Activated CD4-positive, alpha-beta T cell treated with anti-CD3 and anti-CD28 coated beads for 1 hour (primary cell): ENCODE measurements around the gene FAF1.

Source experiments
- DNase-seq: peaks from one replicate; pipeline ENCODE4 v3.0.0-alpha.2; 2020

Gene FAF1

DNA sequence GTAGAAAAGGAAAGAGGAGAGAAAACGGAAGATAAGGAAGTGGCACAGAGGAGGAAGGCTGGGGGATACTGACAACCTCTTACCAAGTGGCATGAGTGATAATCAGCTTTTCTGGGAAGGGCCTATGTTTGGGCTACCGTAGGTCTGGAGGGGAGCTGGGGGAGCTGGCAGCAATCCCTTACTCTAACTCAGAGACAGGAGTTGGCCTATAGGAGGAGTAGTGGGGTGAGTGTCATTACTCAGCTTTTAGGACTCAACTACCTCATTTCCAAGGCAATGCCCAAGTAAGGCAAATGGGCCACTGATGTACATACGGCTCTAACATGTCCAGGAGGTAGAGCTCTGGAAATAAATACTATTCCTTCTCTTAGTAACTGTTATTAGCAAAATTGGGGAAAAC is 488.1 kb downstream of the FAF1 start:
- no peak for DNase-seq

DNA sequence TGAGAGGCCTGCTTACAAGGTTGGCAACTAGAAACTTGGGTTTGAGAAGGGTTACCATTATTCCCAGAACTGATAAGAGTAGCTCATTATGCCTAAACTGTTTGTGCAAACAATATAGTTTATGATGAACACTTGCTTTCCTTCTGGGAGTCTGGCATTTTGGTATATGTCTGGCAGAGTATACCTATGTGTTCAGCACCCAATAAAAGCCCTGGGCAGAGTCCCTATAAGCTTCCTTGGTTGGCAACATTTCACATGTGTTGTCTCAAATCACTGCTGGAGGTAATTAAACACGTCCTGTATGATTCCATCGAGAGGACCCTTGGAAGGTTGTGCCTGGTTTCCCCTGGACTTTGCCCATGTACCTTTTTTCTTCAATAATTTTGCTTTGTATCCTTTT is 497.1 kb downstream of the FAF1 start:
- DNase-seq: no peak

DNA sequence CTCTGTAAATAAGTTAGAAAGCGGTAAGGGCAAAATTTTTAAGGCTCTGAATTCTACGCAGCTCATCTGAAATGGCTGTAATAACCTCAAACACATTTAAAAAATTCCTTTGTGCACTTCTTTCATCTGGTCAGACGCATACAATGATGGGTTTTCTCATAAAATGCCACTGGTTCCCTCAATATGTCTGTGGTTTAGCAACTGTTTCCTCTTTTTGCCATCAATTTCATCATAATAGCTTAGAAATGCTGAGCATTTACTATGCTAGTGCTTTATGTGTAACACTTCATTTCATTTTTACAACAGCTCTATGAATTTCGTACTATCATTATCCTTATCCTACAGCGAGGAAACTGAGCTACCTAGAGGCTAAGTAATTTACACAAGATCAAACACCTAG is 501.6 kb downstream of the FAF1 start:
- DNase-seq: no peak

DNA sequence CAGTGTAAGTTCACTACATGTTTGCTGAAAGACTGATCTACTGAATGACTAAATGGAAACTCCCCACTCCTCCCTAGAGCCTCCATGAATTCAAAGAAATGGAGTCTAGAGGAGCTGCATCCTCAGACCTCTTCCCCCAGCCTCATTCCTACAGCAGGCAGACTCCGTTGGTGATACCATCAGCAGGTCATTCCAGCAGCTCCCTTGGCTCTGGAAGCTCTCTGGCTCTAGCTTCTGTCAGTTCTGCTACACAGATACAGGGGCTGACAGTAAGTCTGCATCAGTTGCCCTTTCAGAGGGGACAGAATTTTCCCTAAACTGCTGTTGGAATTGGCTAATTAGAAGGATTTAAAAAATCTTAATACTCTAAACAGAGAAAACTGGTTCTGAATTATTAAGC is 505.2 kb downstream of the FAF1 start:
- DNase-seq: no peak

DNA sequence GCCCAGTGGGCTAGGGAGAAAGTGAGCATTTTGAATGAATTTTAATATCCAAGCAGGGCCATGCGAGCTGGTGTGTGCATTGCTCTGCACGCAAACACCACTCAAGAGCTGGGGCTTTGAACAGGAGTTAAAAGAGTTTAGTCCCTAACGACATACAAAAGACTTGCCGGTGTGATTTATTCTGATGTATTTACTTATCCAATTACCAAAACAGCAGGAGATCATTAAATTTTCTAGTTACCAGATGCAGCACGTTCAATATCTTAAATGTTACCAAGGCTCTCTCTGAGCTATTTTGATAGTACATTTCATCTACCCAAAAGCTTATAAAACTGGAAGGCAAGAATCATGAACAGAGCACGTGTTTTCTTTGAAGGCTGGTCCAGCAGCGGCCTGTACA is 506.8 kb downstream of the FAF1 start:
- no peak for DNase-seq

DNA sequence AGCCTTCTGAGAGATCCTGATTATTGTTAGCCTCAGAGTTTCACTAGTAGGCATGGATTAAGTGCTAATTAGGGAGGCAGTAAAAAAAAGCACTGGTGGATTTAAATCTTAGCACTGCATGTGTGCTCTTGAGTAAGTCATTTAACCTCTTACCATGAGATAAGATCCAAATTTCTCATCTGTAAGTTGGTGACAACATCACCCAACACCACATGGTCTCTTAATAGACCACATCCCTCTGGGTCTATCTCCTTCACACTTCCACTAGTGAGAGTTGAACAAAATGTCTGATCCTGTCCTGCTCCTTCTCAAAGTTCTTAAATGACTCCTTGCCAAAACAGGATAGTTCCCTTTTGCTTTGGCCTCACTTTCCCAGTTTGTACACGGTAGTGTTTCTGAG is 507.4 kb downstream of the FAF1 start:
- no peak for DNase-seq

DNA sequence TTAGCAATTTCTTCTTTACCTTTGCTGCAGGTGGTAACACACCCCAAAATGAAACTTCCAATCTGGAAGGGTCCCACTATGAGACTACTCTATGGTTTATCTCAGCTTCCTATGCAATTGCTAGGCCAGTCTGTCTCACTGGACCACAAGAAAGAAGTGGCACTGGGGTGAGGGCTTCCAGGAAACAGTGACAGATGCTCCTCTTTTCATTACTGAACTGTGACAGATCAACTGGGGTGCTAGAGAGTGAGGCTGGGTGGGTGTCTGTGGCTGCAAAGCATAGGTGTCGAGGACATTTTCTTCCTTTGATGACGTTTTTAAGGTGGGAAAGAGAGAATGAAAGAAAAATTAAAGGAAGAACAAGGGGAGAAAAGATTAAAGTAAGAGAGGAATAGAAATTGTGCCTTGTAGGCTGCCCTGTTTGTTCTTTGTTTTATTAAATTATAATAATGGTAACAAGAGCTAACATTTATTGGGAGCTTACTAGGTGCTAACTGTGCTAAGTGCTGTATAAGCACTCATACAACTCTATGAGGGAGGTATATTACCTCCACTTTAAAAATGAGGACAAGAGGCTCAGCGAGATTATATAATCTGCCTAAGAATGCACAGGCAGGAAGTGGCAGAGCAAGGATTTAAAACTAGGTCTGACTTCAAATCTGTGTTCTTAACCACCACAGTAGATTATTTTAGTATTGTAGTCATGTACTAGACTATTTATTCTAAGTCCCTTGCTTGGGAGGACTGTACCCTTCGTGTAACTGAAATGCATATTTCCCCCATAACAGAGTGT is 509.0 kb downstream of the FAF1 start:
- no peak for DNase-seq

DNA sequence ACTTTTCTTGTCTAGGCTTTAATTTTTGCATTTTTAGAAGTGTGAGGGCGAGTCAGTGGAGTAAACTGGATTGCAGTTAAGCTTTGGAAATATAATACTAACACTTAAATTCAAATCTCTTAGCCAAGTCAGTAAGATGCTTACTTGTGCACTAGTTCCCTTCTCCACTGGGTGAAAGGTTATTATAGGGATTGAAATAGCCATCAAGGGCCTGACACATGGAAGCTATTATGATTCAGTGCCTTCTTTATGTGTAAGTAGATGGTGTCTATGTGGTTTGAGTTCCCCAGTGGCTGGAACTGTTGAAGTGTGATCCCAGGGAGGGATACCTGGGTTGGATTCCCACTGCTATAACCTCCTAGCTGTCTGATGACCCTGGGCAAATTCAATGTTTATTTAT is 512.1 kb downstream of the FAF1 start:
- no peak for DNase-seq

DNA sequence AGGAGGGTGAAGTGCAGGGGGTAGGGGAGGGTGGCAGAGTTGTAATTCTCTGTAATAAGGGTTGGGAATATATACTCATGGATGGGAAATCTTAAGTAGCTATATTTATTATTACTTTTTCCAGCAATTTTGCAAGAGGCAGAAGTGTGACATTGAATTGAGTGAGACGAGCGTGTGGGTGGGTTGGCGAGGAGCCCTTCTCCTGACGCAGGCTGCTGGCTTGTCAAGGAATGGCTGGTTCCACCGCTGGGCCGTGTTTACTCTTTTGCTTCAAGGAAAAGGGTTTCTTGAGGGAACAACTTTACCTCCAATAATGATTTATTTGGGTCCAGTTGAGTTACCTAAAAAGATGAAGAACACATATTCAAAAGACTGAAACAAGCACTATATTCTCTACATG is 518.9 kb downstream of the FAF1 start:
- no peak for DNase-seq

DNA sequence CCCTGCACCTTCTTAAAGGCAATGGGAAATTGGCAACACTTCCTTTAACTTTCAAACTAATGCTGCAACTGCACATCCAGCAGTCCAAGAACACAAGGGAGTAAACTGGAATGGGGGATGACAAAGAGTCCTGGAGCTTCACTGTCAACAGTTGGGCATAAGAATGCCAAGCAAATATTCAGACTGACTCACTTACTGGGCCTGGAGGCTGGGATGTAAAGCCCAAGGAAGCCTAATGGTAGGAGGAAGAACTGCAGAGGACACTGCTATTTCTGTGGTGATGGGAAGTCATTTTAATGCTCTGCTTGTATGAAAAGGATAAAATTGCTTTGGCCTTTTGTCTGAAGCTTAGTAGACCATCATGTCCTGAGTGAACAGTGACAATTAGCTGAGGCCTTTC is 521.1 kb downstream of the FAF1 start:
- DNase-seq: no peak

DNA sequence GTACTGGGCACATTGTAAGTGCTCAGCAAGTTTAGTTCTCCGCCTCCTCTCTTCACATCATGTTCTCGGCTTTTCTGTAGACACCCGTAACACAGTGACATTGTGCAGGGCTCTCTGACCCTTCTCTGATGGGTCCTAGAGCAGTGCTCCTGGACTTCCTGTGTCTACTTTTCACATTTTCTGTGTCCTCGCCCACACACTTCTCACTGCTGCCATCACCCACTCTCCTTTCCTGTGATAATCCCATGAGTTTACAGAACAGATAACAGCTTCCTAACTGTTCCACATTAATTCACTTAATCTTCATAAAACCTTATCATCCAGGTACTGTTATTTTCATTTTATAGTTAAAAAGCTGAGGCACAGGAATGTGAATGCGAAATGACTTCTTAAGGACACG is 523.6 kb downstream of the FAF1 start:
- no peak for DNase-seq

DNA sequence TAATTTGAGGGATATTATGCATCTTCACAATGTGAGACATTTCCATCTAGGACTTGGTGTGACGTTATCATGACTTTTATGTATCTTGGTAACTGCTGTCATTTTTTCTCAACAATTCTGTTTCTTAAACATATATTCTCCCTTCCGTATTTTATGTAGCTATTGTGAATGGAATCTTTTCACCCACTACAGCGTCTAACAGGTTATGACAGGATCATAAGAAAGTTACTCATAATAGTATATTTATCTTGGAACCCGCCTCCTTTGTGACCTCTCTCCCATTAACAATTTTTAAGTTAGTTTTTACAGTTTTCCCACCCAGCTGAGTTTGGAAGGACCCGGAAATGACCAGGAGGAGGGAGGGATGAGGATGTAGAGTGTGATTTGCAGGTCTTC is 530.1 kb downstream of the FAF1 start:
- DNase-seq: no peak

DNA sequence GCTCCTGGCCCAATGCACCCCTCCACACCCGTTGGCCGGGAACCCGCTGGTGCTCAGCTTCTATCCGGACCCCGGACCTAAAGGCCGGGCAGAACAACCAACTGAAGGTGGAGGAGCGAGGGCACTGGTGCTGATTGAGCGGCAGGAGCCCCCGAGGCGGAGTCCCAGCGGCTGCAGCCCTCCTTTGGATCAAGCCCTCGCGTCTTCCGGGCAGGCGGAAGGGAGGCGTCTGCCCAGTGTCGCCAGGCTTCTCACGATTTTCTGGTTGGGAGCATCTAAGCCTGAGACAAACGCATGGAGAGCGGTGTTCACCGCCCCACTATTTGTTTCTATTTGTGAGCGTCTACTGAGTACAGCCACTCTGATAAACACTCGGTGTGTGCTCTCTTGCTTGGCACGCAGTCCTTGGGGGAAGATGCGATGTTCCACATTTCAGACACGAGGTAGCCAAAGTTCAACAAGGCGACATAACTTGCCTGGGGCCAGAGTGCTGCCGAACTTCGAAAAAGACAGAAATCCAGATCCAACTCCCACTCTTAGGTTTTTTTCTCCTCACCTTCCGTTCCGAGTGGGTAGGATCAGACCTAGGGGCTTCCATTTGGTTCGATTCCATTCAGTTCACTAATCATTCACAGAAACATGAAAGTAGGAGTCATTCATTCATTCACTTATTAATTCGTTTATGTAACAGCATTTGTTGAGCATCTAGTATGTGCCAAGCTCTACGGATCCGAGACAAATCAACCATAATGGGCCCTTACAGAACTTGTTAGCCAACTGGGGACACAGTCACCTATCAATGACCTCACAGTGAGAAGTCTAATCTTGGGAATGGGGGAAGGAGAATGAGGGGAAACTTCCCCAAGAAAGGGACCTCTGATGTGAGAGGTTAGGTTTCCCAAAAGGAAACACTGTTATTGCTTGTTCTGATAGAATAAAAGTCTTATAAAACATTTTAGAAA is 532.0 kb downstream of the FAF1 start:
- DNase-seq: no peak

DNA sequence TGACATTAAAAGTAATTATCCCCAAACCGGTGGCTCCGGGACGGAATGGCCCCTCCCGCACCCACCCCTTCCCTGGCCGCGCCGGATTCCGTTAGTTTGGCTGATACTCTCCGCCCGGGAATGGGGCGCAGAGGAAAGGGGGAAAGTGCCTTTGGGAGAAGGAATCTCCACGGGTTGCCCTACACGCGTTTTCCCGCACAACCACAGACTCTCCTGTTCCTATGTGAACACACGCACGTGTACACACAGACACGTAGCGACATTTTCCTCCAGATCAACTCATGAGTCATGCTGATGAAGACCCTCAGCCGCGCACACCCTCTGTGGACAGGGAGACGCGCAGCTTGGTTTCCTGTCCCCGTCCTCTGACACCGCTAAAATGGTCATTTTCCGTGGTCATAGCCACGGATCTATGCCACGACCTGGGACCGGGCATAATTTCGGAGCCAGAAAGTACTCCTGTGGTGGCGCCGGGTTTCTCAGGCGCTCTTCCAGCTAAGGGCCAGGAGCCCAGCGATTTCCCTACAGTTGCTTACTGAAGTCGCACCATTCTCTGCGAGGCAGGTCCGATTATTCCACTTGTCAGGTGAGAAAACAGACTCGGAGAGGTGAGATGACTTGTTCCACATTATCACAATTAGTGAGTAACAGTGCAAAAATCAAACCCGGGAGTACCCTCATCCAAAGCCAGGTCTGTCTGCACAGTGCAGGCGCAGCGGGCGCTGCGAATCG is 532.8 kb downstream of the FAF1 start:
- DNase-seq: no peak

DNA sequence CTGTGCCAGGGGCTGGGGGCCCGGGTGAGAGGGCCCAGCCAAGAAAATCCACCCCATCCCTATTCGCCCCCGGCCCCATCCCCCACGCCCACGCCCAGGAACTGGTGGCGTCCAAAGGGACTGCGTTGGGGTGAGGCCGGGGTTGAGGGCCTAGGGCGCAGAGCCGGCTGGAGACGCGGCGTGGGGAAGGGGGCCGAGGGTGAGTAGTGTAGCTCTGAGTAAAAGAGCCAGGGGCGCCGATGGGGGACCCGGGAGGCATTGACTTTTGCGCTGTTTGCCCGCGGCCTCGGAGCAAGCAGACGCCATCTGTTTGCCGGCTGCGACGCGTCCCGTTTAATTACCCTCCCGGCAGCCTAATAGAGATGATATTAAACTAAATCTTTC is 533.4 kb downstream of the FAF1 start:
- no peak for DNase-seq

DNA sequence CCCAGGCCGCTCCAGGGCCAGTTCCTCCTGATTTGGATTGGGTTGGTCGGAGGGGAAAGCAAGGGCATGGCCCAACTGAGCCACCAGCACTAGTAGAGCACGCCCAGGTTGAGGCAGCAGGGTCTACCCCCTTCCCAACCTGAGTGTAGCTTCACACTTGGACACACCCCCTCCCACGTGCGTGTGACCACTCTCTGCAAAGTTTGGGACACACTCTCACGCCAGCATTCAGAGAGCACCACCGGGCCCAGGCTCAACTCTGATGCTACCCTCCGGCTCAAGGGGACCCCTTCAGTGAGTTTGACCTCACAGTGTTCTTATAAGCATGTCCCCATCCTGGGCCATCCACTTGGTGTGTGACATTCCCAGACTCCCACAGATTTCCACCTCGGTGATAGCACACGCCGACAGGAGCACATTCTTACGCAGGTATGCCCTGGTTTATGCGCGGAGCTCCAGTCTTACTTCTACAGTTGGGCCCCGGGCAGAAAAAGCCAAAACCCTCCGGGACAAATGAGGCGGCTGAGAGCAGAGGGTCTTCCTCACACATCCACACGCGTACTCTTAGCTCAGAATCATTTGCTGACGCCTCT is 533.9 kb downstream of the FAF1 start:
- no peak for DNase-seq

DNA sequence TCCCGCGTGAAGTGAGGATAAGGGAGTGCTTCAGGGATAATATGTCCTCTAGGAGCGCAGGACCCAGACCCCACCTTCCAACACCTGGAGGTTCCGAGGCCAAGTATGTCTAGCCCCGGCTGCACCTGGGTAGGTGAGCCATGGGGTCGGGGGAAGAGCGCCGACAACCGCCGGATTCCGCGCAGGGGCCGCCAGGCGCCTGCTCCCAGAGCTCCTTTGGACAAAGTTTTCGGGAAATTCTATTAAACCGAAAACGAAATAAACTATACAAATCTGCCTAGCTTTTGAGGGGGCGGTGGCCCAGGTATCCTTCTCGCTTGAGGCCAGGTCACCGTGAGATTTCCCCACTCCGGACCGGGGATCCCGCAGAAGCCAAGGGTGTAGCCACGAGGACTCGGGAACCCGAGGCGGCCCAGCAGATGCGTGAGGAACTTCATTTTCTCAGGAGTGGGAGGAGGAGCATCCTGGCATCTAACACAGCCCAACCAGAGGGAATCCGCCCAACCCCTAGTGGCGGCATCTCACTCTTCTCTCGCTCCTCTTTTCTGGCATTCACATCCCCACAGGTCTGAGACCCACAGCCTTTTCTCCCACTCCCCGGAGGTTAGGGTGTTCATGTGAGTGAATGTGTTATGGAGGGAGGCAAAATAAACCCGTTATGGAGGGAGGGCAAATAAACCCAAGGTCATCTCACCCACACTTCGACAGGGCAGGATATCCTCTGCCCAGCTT is 534.5 kb downstream of the FAF1 start:
- DNase-seq: no peak

DNA sequence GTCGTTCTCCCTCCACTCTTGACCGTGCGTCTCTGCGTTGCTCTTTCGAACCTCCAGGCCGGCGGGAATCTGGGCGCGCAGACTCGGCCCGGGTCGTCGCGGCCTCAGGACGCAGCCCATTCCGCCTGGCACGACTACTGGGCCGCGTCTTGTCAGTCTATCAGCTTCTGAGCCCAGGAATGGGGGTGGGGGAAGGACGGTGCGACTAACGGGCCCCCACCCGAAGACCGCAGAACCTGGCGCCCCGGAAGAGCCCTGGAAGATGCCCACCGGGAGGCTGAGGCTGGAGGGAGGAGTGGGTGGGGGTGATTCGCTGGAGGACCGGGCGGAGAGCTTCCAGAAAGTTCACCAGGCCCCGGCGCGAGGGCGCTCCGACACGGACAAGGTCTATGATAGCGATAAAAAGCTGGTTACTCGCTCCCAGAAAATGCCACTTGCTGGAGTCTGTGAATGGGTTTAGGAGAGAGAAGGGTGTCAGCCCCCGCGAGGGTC is 535.1 kb downstream of the FAF1 start:
- no peak for DNase-seq

DNA sequence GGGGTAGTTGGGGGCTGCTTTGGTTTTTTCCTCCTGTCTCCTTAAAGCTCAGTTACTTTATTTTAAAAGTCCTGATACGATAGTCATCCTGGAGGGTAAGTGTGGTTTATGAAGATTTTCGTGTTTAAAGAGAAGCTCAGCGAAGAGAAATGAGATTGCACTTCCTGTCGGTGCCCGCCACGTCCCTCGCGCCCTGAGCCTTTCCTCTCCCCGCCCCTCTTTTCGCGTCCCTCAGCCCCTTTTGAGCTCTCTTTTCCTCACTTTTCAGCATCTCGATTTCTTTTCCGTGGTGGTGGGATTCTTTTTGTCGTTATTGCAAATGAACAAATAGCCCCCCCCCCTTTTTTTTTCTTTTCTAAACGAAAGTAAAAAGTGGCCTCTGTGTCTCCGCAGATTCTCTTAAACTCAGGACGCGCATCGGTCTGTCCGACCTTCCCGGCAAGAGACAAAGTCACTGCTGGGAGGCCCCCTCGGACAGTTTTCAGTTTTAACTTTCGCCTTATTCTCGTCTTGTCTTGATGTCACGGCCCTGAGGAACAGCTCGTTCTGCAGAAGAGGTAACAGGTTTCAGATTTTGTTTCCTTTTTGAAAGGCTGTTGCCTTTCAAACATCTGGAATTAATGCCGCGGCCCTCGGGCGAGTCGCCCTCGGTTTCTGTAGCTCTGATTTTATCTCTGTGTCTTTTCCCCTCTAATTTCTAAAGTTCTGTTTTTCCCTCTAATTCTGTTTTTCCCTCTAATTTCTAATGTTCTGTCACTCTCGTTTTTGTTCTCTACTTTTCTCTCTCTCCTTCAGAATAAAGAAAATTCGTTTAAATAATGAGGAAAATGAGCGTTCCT is 535.8 kb downstream of the FAF1 start:
- no peak for DNase-seq

DNA sequence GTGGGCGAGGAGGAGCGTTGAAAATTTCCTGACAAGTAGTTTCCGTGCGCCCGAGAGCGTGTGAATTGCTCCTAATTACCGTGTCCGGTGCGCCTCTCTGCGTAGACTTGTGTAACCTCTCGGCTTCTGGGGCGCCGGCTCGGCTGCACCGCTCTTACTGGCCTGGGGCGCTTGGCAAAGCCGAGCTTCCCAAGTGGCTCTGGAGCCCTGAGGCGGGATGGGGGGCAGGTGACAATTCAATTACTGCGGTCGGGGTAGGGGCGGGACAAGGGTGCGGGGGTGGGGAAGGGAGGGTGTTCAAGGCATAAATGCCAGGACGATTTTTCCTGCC is 536.4 kb downstream of the FAF1 start:
- no peak for DNase-seq

DNA sequence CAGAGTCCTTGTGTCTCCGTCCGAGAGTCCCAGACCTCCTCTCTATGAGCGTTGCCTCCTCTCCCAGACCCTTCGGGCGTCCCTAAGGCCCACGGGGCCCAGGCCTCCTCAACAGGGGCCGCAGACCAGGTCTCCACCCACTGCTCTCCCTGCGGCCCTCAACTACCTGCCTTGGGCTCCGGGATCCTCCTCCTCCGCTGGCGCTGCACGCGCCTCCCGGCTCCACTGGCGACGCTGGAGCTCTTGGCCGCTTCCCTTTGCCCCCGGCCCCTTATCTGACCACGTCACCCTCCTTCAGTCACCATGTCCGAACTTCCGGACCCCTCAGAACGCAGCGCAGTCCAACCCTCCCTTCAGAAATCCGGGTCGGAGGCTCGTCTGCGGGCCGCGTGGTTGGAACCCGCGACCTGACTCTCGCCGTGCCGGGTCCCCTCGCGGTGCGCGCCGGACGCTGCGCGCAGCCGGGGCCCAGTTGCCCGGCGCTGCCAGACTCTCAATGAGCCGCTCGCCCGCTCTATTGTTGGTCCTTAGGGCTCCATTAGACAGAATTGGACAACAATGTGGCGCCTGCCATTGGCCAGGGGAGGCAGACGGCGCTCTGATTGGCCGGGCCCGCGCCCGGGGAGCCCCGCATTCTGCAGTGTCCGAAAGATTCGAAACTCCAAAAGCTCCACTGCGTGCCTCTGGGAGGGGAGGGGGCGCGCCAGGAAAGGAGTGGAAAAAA is 537.0 kb downstream of the FAF1 start, which contains the start of gene DMRTA2:
TSS of gene DMRTA2 (minus strand) at position 498 of the 724 bp plus-strand sequence. CDS start 1,907 bp downstream, outside the sequence.
- DNase-seq: no peak
